Fibroblast of villous mesenchyme (primary cell): ENCODE results near the gene SUMO2. TPM values are rescaled to one million over a fixed set of nuclear protein-coding genes. Genes with fewer than 3 reads are reported as not detected.
"Not testable (repeated sequence)": the region's sequence is repeated elsewhere in the genome, so short reads cannot be mapped to it uniquely, and the experiment has no call there.

Source experiments
- DNase-seq: peaks from one replicate; pipeline ENCODE4 v3.0.0-alpha.2; 2010; ENCODE audit warnings: low read depth
- H3K4me3 ChIP-seq: 2 replicates; pipeline ENCODE4 v1.5.1; 2011; ENCODE audit warnings: low read depth, mild to moderate bottlenecking, low read length
- CTCF ChIP-seq: IDR thresholded peaks from 2 replicates; pipeline ENCODE4 v1.5.1; 2012; ENCODE audit warnings: low read depth, mild to moderate bottlenecking, low read length; ENCODE audit not compliant: insufficient read depth
- total RNA-seq: library from RNA; depleted of rRNA; stranded (reverse); fragments of >200 nt; gene quantifications from 2 replicates; pipeline ENCODE4 v1.2.3, GENCODE V29; 2012

The SUMO2 gene
- total RNA-seq, 1 donor, result 124 TPM

DNA sequence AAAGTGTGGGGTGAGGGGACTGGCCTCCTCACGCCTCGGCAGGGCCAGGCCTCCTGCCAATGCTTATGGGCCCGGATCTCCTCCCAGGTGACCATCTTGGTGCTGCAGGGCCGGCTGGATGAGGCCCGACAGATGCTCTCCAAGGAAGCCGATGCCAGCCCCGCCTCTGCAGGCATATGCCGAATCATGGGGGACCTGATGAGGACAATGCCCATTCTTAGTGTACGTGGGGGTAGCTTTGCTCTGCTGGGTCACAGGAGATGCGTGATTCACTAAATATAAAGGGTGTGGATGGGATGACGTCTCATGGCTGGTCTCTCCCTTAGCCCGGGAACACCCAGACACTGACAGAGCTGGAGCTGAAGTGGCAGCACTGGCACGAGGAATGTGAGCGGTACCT is 42.3 kb upstream of the SUMO2 start:
- DNase-seq, result no peak
- no peak for TF ChIP-seq CTCF
- H3K4me3 ChIP-seq, result no peak overlapping the region

DNA sequence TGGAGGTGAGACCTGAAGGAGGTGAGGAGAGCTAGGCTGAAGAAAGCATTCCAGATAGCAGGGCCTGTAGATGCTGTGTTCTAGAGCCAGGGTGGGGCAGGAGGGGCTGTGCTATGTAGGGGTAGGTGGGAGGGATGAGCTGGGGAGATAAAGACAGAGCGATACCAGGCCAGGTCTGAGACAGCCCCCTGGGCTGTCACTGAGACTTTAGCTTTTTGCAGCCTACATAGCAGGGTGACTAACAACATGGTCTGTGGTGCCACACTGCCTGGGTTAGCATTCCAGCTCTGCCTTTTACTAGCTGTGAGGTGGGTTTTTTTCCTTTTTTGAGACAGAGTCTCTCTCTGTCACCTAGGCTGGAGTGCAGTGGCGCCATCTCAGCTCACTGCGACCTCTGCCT is 37.1 kb upstream of the SUMO2 start:
- no peak for TF ChIP-seq CTCF
- H3K4me3 ChIP-seq, result no peak overlapping the region
- no peak for DNase-seq

- no peak overlapping the region for H3K4me3 ChIP-seq
- no peak for TF ChIP-seq CTCF
These were observed 35.4 kb upstream of the SUMO2 start for GRCh38 chr17:75218131-75218530.

DNA sequence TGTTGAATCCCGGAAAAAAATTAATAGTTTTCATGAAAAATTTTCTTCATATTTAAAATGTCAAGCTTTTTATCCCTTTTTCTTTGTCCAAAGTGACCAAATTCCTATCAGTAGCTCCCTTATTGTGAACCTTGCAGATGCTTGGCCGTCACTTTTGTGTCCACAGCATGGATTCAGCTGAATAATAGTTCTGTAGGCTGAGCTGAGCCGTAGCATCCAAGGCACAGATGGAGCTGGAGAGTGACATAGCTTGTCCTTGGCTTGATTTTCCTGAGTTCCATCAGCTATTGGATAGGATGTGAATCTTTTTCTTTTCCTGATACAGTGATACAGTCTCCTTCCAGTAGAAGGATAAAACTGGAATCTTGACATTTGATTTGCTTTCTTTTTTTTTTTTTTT is 26.3 kb upstream of the SUMO2 start:
- no peak for TF ChIP-seq CTCF
- no peak for DNase-seq
- H3K4me3 ChIP-seq, result no peak overlapping the region

More at GRCh38 chr17:75218131-75218530, 35.4 kb upstream of the SUMO2 start:
- no peak for DNase-seq

DNA sequence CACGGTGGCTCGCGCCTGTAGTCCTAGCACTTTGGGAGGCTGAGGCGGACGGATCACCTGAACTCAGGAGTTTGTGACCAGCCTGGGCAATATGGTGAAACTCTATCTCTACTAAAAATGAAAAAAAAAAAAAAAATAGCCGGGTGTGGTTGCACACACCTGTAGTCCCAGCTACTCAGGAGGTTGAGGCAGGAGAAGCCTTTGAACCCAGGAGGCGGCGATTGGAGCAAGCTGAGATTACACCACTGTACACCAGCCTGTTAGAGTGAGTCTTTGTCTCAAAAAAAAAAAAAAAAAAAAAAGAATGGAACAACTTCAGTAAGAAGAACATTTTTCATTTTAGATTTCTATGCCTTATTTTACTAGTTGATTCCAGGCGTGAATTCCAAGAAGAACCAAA is 25.4 kb upstream of the SUMO2 start:
- no peak for TF ChIP-seq CTCF
- DNase-seq, result no peak

GRCh38 chr17:75207760-75208159 is 25.0 kb upstream of the SUMO2 start:
- no peak for TF ChIP-seq CTCF
- H3K4me3 ChIP-seq, result no peak overlapping the region
- DNase-seq, result no peak

More for the DNA sequence above, 25.4 kb upstream of the SUMO2 start:
- no peak overlapping the region for H3K4me3 ChIP-seq

DNA sequence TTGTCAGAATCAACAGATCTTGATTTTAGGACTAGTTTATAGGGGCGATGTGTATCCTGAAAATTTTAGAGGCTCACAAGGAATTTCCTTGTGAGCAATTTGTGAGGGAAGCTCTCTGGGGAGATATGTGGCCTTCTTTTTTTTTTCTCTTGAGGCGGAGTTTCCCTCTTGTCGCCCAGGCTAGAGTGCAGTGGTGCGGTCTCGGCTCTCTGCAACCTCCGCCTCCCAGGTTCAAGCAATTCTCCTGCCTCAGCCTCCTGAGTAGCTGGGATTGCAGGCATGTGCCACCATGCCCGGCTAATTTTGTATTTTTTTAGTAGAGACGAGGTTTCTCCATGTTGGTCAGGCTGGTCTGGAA is 24.3 kb upstream of the SUMO2 start:
- H3K4me3 ChIP-seq, result peak overlapping the region; percentile 7

More for the DNA sequence above, 24.3 kb upstream of the SUMO2 start:
- DNase-seq, result not testable (repeated sequence)
